DOHH2 (cell line): ENCODE data around the gene CCDC66.

ENCODE experiments used
- EZH2phosphoT487 ChIP-seq: fragments of 200-600 bp; sonication (generic); IDR thresholded peaks from 2 replicates; pipeline ENCODE4 v1.6.1; 2017; ENCODE audit warnings: borderline replicate concordance, mild to moderate bottlenecking, antibody characterized with exemption, low read length, moderate library complexity, mixed read lengths
- TF ChIP-seq, protein P1 (sequence below): fragments of 200-600 bp; sonication (generic); IDR thresholded peaks from one replicate; pipeline ENCODE4 v1.5.1; 2014; ENCODE audit warnings: antibody characterized with exemption, mild to moderate bottlenecking, low read depth, low read length; ENCODE audit not compliant: poor library complexity, severe bottlenecking

DNA sequence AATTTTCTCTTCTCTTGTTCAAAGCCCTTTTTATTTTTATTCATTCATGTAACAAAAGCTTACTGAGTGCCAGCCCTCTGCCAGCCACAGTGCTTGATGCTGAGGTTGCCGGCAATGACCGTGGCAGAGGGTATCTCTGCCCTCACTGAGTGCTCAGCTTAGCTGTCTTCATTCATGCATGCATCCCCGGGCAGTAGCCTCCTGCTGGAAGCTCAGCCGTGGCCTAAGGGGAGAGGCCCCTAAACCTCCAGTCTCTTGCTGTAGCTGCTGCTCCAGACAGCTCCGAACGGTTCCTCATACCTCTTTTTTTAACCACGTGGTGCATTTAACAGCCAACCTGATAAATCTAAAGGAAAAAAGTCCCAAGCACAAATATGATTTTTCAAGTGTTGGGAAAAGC, 34.6 kb upstream of the CCDC66 start:
- TF ChIP-seq, protein P1, sequence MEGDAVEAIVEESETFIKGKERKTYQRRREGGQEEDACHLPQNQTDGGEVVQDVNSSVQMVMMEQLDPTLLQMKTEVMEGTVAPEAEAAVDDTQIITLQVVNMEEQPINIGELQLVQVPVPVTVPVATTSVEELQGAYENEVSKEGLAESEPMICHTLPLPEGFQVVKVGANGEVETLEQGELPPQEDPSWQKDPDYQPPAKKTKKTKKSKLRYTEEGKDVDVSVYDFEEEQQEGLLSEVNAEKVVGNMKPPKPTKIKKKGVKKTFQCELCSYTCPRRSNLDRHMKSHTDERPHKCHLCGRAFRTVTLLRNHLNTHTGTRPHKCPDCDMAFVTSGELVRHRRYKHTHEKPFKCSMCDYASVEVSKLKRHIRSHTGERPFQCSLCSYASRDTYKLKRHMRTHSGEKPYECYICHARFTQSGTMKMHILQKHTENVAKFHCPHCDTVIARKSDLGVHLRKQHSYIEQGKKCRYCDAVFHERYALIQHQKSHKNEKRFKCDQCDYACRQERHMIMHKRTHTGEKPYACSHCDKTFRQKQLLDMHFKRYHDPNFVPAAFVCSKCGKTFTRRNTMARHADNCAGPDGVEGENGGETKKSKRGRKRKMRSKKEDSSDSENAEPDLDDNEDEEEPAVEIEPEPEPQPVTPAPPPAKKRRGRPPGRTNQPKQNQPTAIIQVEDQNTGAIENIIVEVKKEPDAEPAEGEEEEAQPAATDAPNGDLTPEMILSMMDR: no peak
- no peak for TF ChIP-seq EZH2phosphoT487
